GM12878 (cell line): ENCODE data around the gene PTBP3. TPM values are rescaled to one million over a fixed set of nuclear protein-coding genes. Genes with fewer than 3 reads are reported as not detected.

Source experiments
- ATAC-seq: fragments of 200-7000 bp; cut with Tn5 transposase; 3 replicates; pipeline ENCODE4 v1.9.1; 2020; ENCODE audit warnings: mild to moderate bottlenecking, moderate library complexity
- BruUV-seq: library from RNA; stranded (reverse); fragments of 400-500 nt; replicated peaks from 2 replicates; lab custom pipeline; 2021; lab: Mats Ljungman, UMichigan
- CTCF ChIA-PET: fragments of 300-600 bp; sonication (Branson Sonifier 250); formaldehyde crosslinking; extraction: SDS; loops from one replicate; lab custom pipeline; 2021; ENCODE audit warnings: inconsistent platforms; lab: Yijun Ruan, JAX
- POLR2A ChIA-PET: fragments of 350-600 bp; formaldehyde crosslinking; extraction: SDS; loops from one replicate; lab custom pipeline; 2021; ENCODE audit warnings: inconsistent platforms; lab: Charles Lee
- RAD21 ChIA-PET: fragments of 300-600 bp; sonication (Branson Sonifier 250); formaldehyde crosslinking; loops from one replicate; lab custom pipeline; 2023; ENCODE audit warnings: antibody characterized with exemption; ENCODE audit not compliant: unreplicated experiment; lab: Charles Lee
- SMC1A ChIA-PET: fragments of 300-600 bp; sonication (Branson Sonifier 250); formaldehyde crosslinking; loops from one replicate; lab custom pipeline; 2023; ENCODE audit not compliant: unreplicated experiment, uncharacterized antibody; lab: Charles Lee
- DNase-seq: peaks from one replicate; pipeline ENCODE4 v3.0.0-alpha.2; 2011; ENCODE audit warnings: low read depth, low spot score
- FAIRE-seq: peaks from 3 replicates; lab custom pipeline; 2011; peaks lifted over from hg19 to GRCh38; lab: Jason Lieb, UNC
- H2AFZ ChIP-seq: 2 replicates; pipeline ENCODE4 v1.6.0; 2011; ENCODE audit warnings: low read depth, low read length, control low read depth; ENCODE audit not compliant: control insufficient read depth
- H3K27ac ChIP-seq: 2 replicates; pipeline ENCODE4 v1.5.1; 2011; ENCODE audit warnings: control low read depth; ENCODE audit not compliant: control insufficient read depth, insufficient read depth
- H3K27me3 ChIP-seq, 2 experiments: replicated peaks in 1 of 2; 2 replicates each; pipeline versions ENCODE4 v1.6.0 to v1.6.1; 2011; ENCODE audit warnings: low read length in 1 of 2; ENCODE audit not compliant: control insufficient read depth in 2 of 2, insufficient read depth in 2 of 2
- H3K36me3 ChIP-seq, 2 experiments: 2 replicates each; pipeline ENCODE4 v1.5.1; 2011; ENCODE audit warnings: low read length in 1 of 2; ENCODE audit not compliant: control insufficient read depth in 2 of 2, insufficient read depth in 2 of 2
- H3K4me1 ChIP-seq: 2 replicates; pipeline ENCODE4 v1.6.1; 2011; ENCODE audit warnings: mild to moderate bottlenecking, low read length, moderate library complexity, mixed read lengths; ENCODE audit not compliant: control insufficient read depth, insufficient read depth
- H3K4me2 ChIP-seq: 2 replicates; pipeline ENCODE4 v1.6.0; 2011; ENCODE audit warnings: control low read depth; ENCODE audit not compliant: control insufficient read depth, insufficient read depth
- H3K4me3 ChIP-seq: fragments of 200-600 bp; sonication (generic); 2 replicates; pipeline ENCODE4 v1.5.1; 2016
- H3K79me2 ChIP-seq: 2 replicates; pipeline ENCODE4 v1.6.0; 2011; ENCODE audit warnings: low read length; ENCODE audit not compliant: control insufficient read depth, insufficient read depth
- H3K9ac ChIP-seq: 2 replicates; pipeline ENCODE4 v1.8.0; 2011; ENCODE audit warnings: low read length, control low read depth, mixed read lengths; ENCODE audit not compliant: control insufficient read depth, insufficient read depth
- H3K9me3 ChIP-seq: replicated peaks from 3 replicates; pipeline ENCODE4 v1.5.1; 2011; ENCODE audit warnings: mild to moderate bottlenecking, low read length; ENCODE audit not compliant: control insufficient read depth, insufficient read depth
- H4K20me1 ChIP-seq: 2 replicates; pipeline ENCODE4 v1.6.0; 2011; ENCODE audit not compliant: control insufficient read depth, insufficient read depth
- MTA2 ChIP-seq: fragments of 450-650 bp; IDR thresholded peaks from 2 replicates; pipeline ENCODE4 v1.6.1; 2016; ENCODE audit warnings: low read depth, mild to moderate bottlenecking, moderate library complexity
- POLR2AphosphoS2 ChIP-seq: IDR thresholded peaks from 2 replicates; pipeline ENCODE4 v1.6.1; 2011; ENCODE audit warnings: low read depth, mild to moderate bottlenecking, low read length, improper control_type of control experiment, moderate library complexity
- SREBF1 ChIP-seq: IDR thresholded peaks from 2 replicates; pipeline ENCODE4 v1.6.1; 2012; ENCODE audit warnings: mild to moderate bottlenecking, low read length
- STAT3 ChIP-seq: IDR thresholded peaks from 2 replicates; pipeline ENCODE4 v1.6.1; 2011; ENCODE audit warnings: low read depth, low read length, improper control_type of control experiment
- ZNF384 ChIP-seq: IDR thresholded peaks from 2 replicates; pipeline ENCODE4 v1.6.1; 2012; ENCODE audit warnings: low read depth, mild to moderate bottlenecking, low read length, improper control_type of control experiment, borderline replicate concordance
- WGBS: methylation state at CpG from one replicate; pipeline ENCODE4 v1.1.6; 2016; ENCODE audit warnings: low lambda C conversion rate; ENCODE audit not compliant: insufficient replicate concordance, insufficient coverage; ENCODE audit errors: missing lambda C conversion rate; 5-methylcytosine and 5-hydroxymethylcytosine counted together
- in situ Hi-C: fragments of 300-500 bp; cut with MboI; formaldehyde crosslinking; loops from 9 replicates; pipeline ENCODE4 v1.14.3; 2018; ENCODE audit warnings: mixed read lengths
- intact Hi-C: fragments of 100-400 bp; cut with micrococcal nuclease; formaldehyde crosslinking; loops from one replicate; pipeline ENCODE4 v1.14.2; 2022; ENCODE audit not compliant: unreplicated experiment
- polyA plus RNA-seq, 11 experiments: library from polyadenylated mRNA; depleted of rRNA in 4 of 11; unstranded in 6 of 11; stranded (reverse) in 5 of 11; fragments of >200 nt; fragmentation: Nextera tagmentation in 4 of 11; fragmentation: Illumina TruSeq in 1 of 11; extraction: Ambion mirVana in 4 of 11; extraction: Trizol in 1 of 11; gene quantifications; 1 replicate in 1 of 11; 2 replicates in 10 of 11; pipeline versions ENCODE4 v1.2.1 to v1.2.3, GENCODE V29; 2011 to 2016; ENCODE audit warnings: inconsistent platforms in 2 of 11, missing spikeins in 2 of 11, low read depth in 1 of 11
- total RNA-seq, 4 experiments: library from RNA; depleted of rRNA in 3 of 4; stranded (reverse); fragments of >200 nt in 3 of 4; fragmentation: Illumina TruSeq in 1 of 4; extraction: Trizol in 1 of 4; gene quantifications; 2 replicates each; pipeline versions ENCODE4 v1.2.1 to v1.2.3, GENCODE V29; 2013 to 2021
- TF ChIP-seq, protein P1 (sequence below): fragments of 150-350 bp; IDR thresholded peaks from 2 replicates; pipeline ENCODE4 v1.6.1; 2016; ENCODE audit warnings: low read depth, low read length
- TF ChIP-seq, protein P2 (sequence below): IDR thresholded peaks from 2 replicates; pipeline ENCODE4 v1.6.1; 2011; ENCODE audit warnings: borderline replicate concordance, low read depth, mild to moderate bottlenecking, moderate library complexity, mixed read lengths, low read length; ENCODE audit not compliant: insufficient read depth; ENCODE audit errors: extremely low read length
- TF ChIP-seq, protein P3 (sequence below): IDR thresholded peaks from 2 replicates; pipeline ENCODE4 v1.6.1; 2011; ENCODE audit warnings: borderline replicate concordance, low read depth, mild to moderate bottlenecking, moderate library complexity, low read length; ENCODE audit not compliant: insufficient read depth, poor library complexity, severe bottlenecking

Gene PTBP3
- total and polyA plus RNA-seq, 10 of the 15 experiments (the other 5 are each of a cell fraction or from before 2014, with no cell fraction given) = 12.5 to 104 (median 52.7) TPM

DNA sequence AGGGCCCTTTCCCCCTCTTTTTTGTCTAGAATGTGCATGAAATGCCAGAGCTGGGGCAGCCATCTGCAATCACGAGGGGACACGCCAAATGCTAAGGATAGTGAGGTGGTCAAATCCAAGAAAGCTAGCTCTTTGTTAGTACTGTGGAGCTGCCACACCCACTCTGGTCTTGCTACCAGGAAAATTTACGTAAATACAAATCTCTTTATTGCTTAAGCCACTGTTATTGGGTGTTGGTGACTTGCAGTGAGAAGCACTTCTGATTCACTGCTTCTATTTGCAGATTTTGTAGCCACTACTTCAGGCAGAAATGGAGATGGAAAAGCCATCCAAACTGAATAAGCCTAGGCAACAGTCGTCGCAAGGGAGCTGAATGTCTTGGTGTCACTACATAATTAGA lies 132.7 kb downstream of the PTBP3 start:
- Histone ChIP-seq H3K4me3 (no peak overlapping the region), H3K4me1 (no peaks in the 10 kb centered on the region), H3K4me2 (no peak overlapping the region), H4K20me1 (no peaks in the 10 kb centered on the region), H3K27ac (no peak overlapping the region), H3K36me3 (no peaks in the 10 kb centered on the region), H3K9ac (no peak overlapping the region), H2AFZ (no peak overlapping the region), H3K9me3 (no peaks in the 10 kb centered on the region), H3K27me3 (no peaks in the 10 kb centered on the region), H3K79me2 (no peaks in the 10 kb centered on the region)
- no TSS peak for BruUV-seq
- ChIA-PET RAD21 (interaction anchor here (0.7 to 0.8 kb wide), 2 partner anchors 24 to 1711 kb away, joined by 3 read pairs; no protein-coding TSS in a partner anchor), CTCF (interaction anchor here (0.8 to 1.1 kb wide), 2 partner anchors 13 to 18 kb away, joined by 3 to 4 read pairs; no protein-coding TSS in a partner anchor), SMC1A (interaction anchor here (0.9 kb wide), 1 partner anchor 390 kb away, joined by 3 read pairs; no protein-coding TSS in a partner anchor), POLR2A (no interaction called here)
- intact Hi-C loops = no loop called here
- ATAC-seq (no peak), DNase-seq (no peak), FAIRE-seq (no peak)
- no peak for TF ChIP-seq ZNF384
- TF ChIP-seq, protein P1, sequence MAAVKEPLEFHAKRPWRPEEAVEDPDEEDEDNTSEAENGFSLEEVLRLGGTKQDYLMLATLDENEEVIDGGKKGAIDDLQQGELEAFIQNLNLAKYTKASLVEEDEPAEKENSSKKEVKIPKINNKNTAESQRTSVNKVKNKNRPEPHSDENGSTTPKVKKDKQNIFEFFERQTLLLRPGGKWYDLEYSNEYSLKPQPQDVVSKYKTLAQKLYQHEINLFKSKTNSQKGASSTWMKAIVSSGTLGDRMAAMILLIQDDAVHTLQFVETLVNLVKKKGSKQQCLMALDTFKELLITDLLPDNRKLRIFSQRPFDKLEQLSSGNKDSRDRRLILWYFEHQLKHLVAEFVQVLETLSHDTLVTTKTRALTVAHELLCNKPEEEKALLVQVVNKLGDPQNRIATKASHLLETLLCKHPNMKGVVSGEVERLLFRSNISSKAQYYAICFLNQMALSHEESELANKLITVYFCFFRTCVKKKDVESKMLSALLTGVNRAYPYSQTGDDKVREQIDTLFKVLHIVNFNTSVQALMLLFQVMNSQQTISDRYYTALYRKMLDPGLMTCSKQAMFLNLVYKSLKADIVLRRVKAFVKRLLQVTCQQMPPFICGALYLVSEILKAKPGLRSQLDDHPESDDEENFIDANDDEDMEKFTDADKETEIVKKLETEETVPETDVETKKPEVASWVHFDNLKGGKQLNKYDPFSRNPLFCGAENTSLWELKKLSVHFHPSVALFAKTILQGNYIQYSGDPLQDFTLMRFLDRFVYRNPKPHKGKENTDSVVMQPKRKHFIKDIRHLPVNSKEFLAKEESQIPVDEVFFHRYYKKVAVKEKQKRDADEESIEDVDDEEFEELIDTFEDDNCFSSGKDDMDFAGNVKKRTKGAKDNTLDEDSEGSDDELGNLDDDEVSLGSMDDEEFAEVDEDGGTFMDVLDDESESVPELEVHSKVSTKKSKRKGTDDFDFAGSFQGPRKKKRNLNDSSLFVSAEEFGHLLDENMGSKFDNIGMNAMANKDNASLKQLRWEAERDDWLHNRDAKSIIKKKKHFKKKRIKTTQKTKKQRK = no peak
- no peak for TF ChIP-seq POLR2AphosphoS2
- TF ChIP-seq, protein P2, sequence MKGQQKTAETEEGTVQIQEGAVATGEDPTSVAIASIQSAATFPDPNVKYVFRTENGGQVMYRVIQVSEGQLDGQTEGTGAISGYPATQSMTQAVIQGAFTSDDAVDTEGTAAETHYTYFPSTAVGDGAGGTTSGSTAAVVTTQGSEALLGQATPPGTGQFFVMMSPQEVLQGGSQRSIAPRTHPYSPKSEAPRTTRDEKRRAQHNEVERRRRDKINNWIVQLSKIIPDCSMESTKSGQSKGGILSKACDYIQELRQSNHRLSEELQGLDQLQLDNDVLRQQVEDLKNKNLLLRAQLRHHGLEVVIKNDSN = no peak
- TF ChIP-seq STAT3 = no peak
- no peak for TF ChIP-seq MTA2
- TF ChIP-seq SREBF1 = no peak
- TF ChIP-seq, protein P3, sequence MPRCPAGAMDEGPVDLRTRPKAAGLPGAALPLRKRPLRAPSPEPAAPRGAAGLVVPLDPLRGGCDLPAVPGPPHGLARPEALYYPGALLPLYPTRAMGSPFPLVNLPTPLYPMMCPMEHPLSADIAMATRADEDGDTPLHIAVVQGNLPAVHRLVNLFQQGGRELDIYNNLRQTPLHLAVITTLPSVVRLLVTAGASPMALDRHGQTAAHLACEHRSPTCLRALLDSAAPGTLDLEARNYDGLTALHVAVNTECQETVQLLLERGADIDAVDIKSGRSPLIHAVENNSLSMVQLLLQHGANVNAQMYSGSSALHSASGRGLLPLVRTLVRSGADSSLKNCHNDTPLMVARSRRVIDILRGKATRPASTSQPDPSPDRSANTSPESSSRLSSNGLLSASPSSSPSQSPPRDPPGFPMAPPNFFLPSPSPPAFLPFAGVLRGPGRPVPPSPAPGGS = no peak
- in situ Hi-C loops = no loop called here
- WGBS = 96% methylated on average over 5 of the region's 5 CpGs
